Neural progenitor cell (in vitro differentiated cells): ENCODE data around the gene TMPRSS4.

ENCODE experiments used
- EZH2 ChIP-seq: fragments of 200-600 bp; sonication (generic); IDR thresholded peaks from 2 replicates; pipeline ENCODE4 v1.6.1; 2017; ENCODE audit warnings: antibody characterized with exemption, mild to moderate bottlenecking, moderate library complexity
- EZH2phosphoT487 ChIP-seq: fragments of 200-600 bp; sonication (generic); IDR thresholded peaks from 2 replicates; pipeline ENCODE4 v1.6.1; 2017; ENCODE audit warnings: antibody characterized with exemption
- TF ChIP-seq, protein P1 (sequence below): fragments of 200-600 bp; sonication (generic); IDR thresholded peaks from 2 replicates; pipeline ENCODE4 v1.5.1; 2017; ENCODE audit warnings: antibody characterized with exemption, mild to moderate bottlenecking

DNA sequence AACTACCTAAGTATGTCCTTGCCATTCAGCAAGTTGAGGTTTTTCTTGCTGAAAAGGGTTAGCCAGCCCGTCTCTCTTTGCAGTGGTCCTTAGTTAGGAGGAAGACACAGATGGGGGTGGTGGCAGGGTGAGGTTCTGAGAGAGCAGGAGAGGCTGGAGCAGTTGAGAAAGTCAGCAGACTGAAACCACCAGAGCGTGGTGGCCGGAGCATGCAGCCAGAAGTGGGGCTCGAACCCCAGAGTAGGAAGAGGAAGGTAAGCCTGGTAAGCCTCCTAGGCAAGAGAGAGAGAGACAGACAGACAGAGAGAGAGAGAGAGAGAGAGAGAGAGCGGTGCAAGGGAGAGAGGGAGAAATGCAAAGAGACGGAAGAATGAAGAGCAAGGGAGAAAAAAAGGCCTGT, 84.9 kb downstream of the TMPRSS4 start:
- TF ChIP-seq, protein P1, sequence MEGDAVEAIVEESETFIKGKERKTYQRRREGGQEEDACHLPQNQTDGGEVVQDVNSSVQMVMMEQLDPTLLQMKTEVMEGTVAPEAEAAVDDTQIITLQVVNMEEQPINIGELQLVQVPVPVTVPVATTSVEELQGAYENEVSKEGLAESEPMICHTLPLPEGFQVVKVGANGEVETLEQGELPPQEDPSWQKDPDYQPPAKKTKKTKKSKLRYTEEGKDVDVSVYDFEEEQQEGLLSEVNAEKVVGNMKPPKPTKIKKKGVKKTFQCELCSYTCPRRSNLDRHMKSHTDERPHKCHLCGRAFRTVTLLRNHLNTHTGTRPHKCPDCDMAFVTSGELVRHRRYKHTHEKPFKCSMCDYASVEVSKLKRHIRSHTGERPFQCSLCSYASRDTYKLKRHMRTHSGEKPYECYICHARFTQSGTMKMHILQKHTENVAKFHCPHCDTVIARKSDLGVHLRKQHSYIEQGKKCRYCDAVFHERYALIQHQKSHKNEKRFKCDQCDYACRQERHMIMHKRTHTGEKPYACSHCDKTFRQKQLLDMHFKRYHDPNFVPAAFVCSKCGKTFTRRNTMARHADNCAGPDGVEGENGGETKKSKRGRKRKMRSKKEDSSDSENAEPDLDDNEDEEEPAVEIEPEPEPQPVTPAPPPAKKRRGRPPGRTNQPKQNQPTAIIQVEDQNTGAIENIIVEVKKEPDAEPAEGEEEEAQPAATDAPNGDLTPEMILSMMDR: no peak
- TF ChIP-seq EZH2 (no peak), EZH2phosphoT487 (no peak)
